ENCODE data around the gene ENOX2. TPM values are rescaled to one million over a fixed set of nuclear protein-coding genes. Genes with fewer than 3 reads are reported as not detected.
"Not testable (repeated sequence)": the region's sequence is repeated elsewhere in the genome, so short reads cannot be mapped to it uniquely, and the experiment has no call there.

Gene ENOX2, protein sequence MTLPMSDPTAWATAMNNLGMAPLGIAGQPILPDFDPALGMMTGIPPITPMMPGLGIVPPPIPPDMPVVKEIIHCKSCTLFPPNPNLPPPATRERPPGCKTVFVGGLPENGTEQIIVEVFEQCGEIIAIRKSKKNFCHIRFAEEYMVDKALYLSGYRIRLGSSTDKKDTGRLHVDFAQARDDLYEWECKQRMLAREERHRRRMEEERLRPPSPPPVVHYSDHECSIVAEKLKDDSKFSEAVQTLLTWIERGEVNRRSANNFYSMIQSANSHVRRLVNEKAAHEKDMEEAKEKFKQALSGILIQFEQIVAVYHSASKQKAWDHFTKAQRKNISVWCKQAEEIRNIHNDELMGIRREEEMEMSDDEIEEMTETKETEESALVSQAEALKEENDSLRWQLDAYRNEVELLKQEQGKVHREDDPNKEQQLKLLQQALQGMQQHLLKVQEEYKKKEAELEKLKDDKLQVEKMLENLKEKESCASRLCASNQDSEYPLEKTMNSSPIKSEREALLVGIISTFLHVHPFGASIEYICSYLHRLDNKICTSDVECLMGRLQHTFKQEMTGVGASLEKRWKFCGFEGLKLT
- total RNA-seq: 6.1 TPM

- Histone ChIP-seq H3K27me3 (ENCODE audit: insufficient read depth, low read length) (no peaks in the 10 kb centered on the region), H3K4me3 (ENCODE audit: low read length) (peak within 1 kb of the TSS; percentile 68), H3K9me3 (ENCODE audit: low read depth, low read length) (no peaks in the 10 kb centered on the region), H3K4me1 (ENCODE audit: insufficient read depth, low read length) (peaks cover 8% of the 10 kb centered on the region)
Measured at GRCh38 chrX:130902783-130903613, at the start of gene ENOX2. TSS of gene ENOX2 (minus strand) at chrX:130903209. CDS start at chrX:130703216, 199,993 bp downstream.

GRCh38 chrX:130952266-130953043 is 49.4 kb upstream of the ENOX2 start:
- Histone ChIP-seq H3K4me3 (ENCODE audit: low read length) (no peak overlapping the region), H3K27me3 (ENCODE audit: insufficient read depth, low read length) (no peaks in the 10 kb centered on the region), H3K4me1 (ENCODE audit: insufficient read depth, low read length) (no peaks in the 10 kb centered on the region), H3K9me3 (ENCODE audit: low read depth, low read length) (no peaks in the 10 kb centered on the region)

DNA sequence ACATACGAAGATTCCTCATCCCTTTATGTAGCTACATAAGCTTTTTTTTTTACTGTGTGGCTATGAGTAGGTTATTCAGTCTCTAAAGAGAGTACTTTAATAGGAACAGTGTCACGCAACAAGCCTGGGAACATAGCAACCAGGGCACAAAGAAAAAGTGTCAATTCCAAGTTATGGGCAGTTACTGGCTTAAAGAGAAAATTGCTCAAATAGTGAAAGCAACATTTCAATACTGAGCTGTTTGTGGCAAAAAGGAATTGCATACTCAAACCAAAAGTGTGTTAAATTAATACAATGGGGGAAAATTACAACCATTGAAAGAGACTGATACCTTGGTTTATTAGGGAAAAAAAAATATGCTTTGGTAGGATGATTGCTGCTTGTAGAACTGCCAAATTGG is 41.2 kb upstream of the ENOX2 start:
- Histone ChIP-seq H3K4me1 (ENCODE audit: insufficient read depth, low read length) (no peaks in the 10 kb centered on the region), H3K4me3 (ENCODE audit: low read length) (no peak overlapping the region), H3K9me3 (ENCODE audit: low read depth, low read length) (no peaks in the 10 kb centered on the region), H3K27me3 (ENCODE audit: insufficient read depth, low read length) (no peaks in the 10 kb centered on the region)

GRCh38 chrX:130937101-130937500 is 34.1 kb upstream of the ENOX2 start:
- H3K27me3 ChIP-seq (ENCODE audit: insufficient read depth, low read length): no peaks in the 10 kb centered on the region
- H3K4me1 ChIP-seq (ENCODE audit: insufficient read depth, low read length): no peaks in the 10 kb centered on the region
- no peak overlapping the region for H3K4me3 ChIP-seq (ENCODE audit: low read length)
- no peaks in the 10 kb centered on the region for H3K9me3 ChIP-seq (ENCODE audit: low read depth, low read length)

GRCh38 chrX:130933358-130933757 is 30.3 kb upstream of the ENOX2 start:
- no peaks in the 10 kb centered on the region for H3K27me3 ChIP-seq (ENCODE audit: insufficient read depth, low read length)
- no peaks in the 10 kb centered on the region for H3K4me1 ChIP-seq (ENCODE audit: insufficient read depth, low read length)
- no peaks in the 10 kb centered on the region for H3K9me3 ChIP-seq (ENCODE audit: low read depth, low read length)
- no peak overlapping the region for H3K4me3 ChIP-seq (ENCODE audit: low read length)

DNA sequence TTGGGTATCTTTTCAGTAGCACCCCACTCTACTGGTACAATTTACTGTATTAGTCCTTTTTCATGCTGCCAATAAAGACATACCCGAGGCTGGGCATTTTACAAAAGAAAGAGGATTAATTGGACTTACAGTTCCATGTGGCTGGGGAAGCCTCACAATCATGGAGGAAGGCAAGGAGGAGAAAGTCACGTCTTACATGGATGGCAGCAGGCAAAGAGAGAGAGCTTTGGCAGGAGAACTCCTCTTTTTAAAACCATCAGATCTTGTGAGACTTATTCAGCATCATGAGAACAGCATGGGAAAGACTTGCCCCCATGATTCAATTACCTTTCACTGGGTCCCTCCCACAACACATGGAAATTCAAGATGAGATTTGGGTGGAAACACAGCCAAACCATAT is 17.4 kb upstream of the ENOX2 start:
- H3K4me3 ChIP-seq (ENCODE audit: low read length); H3K27me3 ChIP-seq (ENCODE audit: insufficient read depth, low read length); H3K9me3 ChIP-seq (ENCODE audit: low read depth, low read length); H3K4me1 ChIP-seq (ENCODE audit: insufficient read depth, low read length): not testable (repeated sequence)

- not testable (repeated sequence) for H3K4me1 ChIP-seq (ENCODE audit: insufficient read depth, low read length); H3K27me3 ChIP-seq (ENCODE audit: insufficient read depth, low read length); H3K4me3 ChIP-seq (ENCODE audit: low read length); H3K9me3 ChIP-seq (ENCODE audit: low read depth, low read length)
Measured at GRCh38 chrX:130919676-130920075, 16.7 kb upstream of the ENOX2 start.

GRCh38 chrX:130918498-130918897 is 15.5 kb upstream of the ENOX2 start:
- not testable (repeated sequence) for H3K4me1 ChIP-seq (ENCODE audit: insufficient read depth, low read length); H3K4me3 ChIP-seq (ENCODE audit: low read length); H3K9me3 ChIP-seq (ENCODE audit: low read depth, low read length); H3K27me3 ChIP-seq (ENCODE audit: insufficient read depth, low read length)

DNA sequence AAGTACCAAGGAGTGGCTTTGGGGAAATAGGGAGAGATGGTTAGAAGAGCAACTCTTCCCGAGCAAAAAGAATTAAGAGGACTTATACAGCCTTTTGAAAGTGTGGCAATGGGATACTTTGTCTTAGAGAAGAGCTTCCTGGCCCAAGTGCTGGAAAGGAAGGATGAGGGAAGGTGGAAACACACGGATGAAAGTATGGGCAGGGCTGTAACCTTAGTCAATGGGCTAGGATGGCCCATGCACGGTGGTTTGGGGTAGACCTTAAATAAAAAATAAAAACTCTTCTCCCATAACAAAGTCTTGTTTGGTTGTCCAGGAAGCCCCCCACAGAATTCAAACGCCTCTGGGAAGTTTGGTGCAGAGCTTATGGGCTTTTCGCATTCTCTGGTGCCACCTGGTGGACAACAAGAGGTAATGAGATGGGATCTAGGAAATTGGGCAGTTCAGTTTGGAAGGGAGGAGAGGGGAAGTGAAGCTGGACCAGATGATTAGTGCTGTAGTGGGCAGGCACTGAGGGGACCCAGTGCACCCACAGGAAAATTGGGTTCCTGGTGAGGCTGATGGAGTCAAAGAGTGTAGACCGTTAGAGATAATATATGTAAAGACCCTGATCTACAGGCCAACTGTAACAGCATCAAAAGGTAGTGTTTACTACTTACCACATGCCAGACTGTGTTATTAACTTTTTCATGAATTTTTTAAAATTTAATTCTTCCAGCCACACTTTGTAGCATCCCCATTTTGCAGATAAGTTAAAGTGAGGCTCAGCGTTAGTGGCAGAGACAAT is 13.8 kb upstream of the ENOX2 start:
- Histone ChIP-seq H3K27me3 (ENCODE audit: insufficient read depth, low read length) (no peaks in the 10 kb centered on the region), H3K4me1 (ENCODE audit: insufficient read depth, low read length) (no peaks in the 10 kb centered on the region), H3K9me3 (ENCODE audit: low read depth, low read length) (no peaks in the 10 kb centered on the region), H3K4me3 (ENCODE audit: low read length) (no peak overlapping the region)

GRCh38 chrX:130915302-130915701 is 12.3 kb upstream of the ENOX2 start:
- no peaks in the 10 kb centered on the region for H3K4me1 ChIP-seq (ENCODE audit: insufficient read depth, low read length)
- H3K27me3 ChIP-seq (ENCODE audit: insufficient read depth, low read length): no peaks in the 10 kb centered on the region
- H3K9me3 ChIP-seq (ENCODE audit: low read depth, low read length): no peaks in the 10 kb centered on the region
- no peak overlapping the region for H3K4me3 ChIP-seq (ENCODE audit: low read length)

- Histone ChIP-seq H3K4me1 (ENCODE audit: insufficient read depth, low read length) (no peaks in the 10 kb centered on the region), H3K4me3 (ENCODE audit: low read length) (no peak overlapping the region), H3K27me3 (ENCODE audit: insufficient read depth, low read length) (no peaks in the 10 kb centered on the region), H3K9me3 (ENCODE audit: low read depth, low read length) (no peaks in the 10 kb centered on the region)
Measured at GRCh38 chrX:130909469-130910136, 6.6 kb upstream of the ENOX2 start.

GRCh38 chrX:130906776-130907175 is 3.8 kb upstream of the ENOX2 start:
- Histone ChIP-seq H3K4me3 (ENCODE audit: low read length) (no peak overlapping the region), H3K9me3 (ENCODE audit: low read depth, low read length) (no peaks in the 10 kb centered on the region), H3K27me3 (ENCODE audit: insufficient read depth, low read length) (no peaks in the 10 kb centered on the region), H3K4me1 (ENCODE audit: insufficient read depth, low read length) (peaks cover 7% of the 10 kb centered on the region)

DNA sequence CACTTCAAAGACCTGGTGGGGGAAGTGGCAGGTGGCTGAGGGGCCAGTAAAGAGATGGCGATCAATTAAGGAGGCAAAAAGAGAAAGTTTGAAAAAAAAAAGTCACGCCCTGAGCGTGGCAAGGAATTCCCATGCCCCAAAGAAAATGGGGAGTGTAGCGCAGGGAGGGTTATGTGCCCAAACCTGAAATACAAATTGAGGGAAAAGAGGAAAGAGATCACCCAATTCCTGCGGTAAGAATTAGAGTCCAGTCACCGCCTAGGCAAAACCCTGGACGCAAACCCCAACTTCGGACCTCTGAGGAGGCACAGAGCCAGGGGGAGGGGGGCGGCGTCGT is 595 bp downstream of the ENOX2 start:
- no peaks in the 10 kb centered on the region for H3K27me3 ChIP-seq (ENCODE audit: insufficient read depth, low read length)
- peaks cover 8% of the 10 kb centered on the region for H3K4me1 ChIP-seq (ENCODE audit: insufficient read depth, low read length)
- H3K4me3 ChIP-seq (ENCODE audit: low read length): peak overlapping the region; percentile 68
- no peaks in the 10 kb centered on the region for H3K9me3 ChIP-seq (ENCODE audit: low read depth, low read length)
